Natural killer cell treated with Interleukin-12 subunit alpha and Interleukin-12 subunit beta and Interleukin-15 and Interleukin-18, amount 100 ng/mL, for 72 hours (primary cell): ENCODE measurements around the gene C2orf68. TPM values are rescaled to one million over a fixed set of nuclear protein-coding genes. Genes with fewer than 3 reads are reported as not detected.

Source experiments
- ATAC-seq, 2 donors: fragments of 150-1000 bp; cut with Tn5 transposase in 1 of 2; sonication (Bioruptor Pico), chemical (Tn5 transposase) in 1 of 2; 2 replicates each; pipeline ENCODE4 v1.10.0; 2021
- DNase-seq: peaks from one replicate; pipeline ENCODE4 v3.0.0; 2022; ENCODE audit warnings: low spot score
- H3K27ac Mint-ChIP-seq, 2 donors: 1 replicate in 1 of 2; 2 replicates in 1 of 2; pipeline ENCODE4 v1.8.0; 2022; ENCODE audit warnings: mixed read lengths in 2 of 2, mild to moderate bottlenecking in 1 of 2, moderate library complexity in 1 of 2
- H3K27me3 Mint-ChIP-seq, 2 donors: 1 replicate in 1 of 2; 2 replicates in 1 of 2; pipeline ENCODE4 v1.8.0; 2022; ENCODE audit warnings: mixed read lengths in 2 of 2
- H3K36me3 Mint-ChIP-seq: one replicate; pipeline ENCODE4 v1.8.0; 2022; ENCODE audit warnings: mixed read lengths
- H3K4me1 Mint-ChIP-seq, 2 donors: 1 replicate in 1 of 2; 2 replicates in 1 of 2; pipeline ENCODE4 v1.8.0; 2022; ENCODE audit warnings: low read depth in 2 of 2, mixed read lengths in 2 of 2, mild to moderate bottlenecking in 1 of 2
- H3K4me3 Mint-ChIP-seq: one replicate; pipeline ENCODE4 v1.8.0; 2022; ENCODE audit warnings: mixed read lengths
- H3K9me3 Mint-ChIP-seq: 2 replicates; pipeline ENCODE4 v1.8.0; 2022; ENCODE audit warnings: mixed read lengths
- total RNA-seq, 2 donors: library from RNA; stranded (reverse); gene quantifications; one replicate each; pipeline ENCODE4 v1.2.3, GENCODE V29; 2022

C2orf68 gene
- total RNA-seq, 2 donors from 2014 or later = 29.1 to 29.2 TPM

DNA sequence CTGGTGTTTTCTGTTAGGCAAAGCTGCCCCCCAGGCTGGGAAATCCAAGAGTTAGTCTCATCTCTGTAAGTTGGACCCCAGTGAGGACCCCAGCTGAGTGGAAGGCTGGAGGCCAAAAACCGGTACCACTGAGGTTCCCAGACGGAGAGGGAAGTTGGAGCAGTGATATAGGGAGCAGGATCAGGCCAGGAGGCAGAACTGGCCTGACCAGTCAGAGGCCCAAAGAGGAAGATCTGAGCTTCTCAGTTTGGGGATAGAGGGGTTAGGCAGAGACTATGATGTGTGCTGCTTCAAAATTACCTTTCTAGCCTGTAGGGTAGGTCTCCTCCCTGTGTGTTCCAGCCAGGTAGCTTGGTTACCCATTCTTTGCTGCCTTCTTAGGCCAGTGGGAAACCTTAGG is 20.9 kb downstream of the C2orf68 start:
- Mint-ChIP-seq H3K27ac (no peak overlapping the region), H3K4me3 (no peak overlapping the region), H3K4me1 (peaks cover 39 to 40% of the 10 kb centered on the region in 2 donors), H3K9me3 (no peaks in the 10 kb centered on the region), H3K27me3 (no peaks in the 10 kb centered on the region), H3K36me3 (no peaks in the 10 kb centered on the region)
- ATAC-seq (no peak), DNase-seq (no peak)

DNA sequence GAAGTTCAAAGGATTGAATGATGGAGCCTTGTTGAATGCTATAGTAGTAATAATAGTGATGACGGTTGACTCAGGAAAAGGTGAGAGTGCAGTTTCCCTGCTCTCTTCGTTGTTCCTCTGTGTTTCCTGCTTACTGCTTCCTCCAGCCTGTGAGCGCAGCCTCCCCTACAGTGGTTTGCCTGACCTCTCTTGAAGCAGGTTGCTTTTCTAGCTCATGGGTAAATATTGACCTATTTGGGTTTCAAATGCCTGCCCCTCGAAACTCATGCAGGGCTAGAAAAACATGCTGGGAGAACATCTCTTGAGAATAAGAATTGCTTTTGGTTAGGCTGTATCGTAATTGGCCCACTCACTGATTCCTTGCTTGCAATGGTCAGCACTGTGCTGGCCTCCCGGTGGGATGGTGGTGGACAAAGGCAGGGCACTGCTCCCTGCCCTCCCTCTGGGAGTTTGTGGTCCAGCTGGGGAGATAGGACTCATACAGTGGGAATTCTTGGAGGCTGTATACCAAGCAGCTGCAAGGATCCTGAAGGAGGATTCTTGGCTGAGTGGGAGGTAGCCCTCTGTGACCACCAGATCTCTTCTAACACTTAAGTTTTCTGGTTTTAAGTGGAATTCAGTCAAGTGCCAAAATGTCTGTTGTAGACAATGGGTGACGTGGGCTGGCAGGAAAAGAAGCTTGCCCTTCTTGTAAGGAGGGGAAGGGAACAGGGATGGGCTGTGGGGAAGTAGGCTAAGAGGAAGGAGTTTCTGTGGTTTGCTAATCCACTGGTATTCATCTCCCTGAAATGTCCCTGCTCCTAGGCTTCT is 21.7 kb downstream of the C2orf68 start:
- peaks cover 40 to 42% of the 10 kb centered on the region in 2 donors for H3K4me1 Mint-ChIP-seq
- no peaks in the 10 kb centered on the region for H3K36me3 Mint-ChIP-seq
- DNase-seq (peak; percentile 38), ATAC-seq (no peak)
- peak overlapping the region in 1 of 2 donors; percentile 42 for H3K27ac Mint-ChIP-seq
- H3K27me3 Mint-ChIP-seq = no peaks in the 10 kb centered on the region
- H3K4me3 Mint-ChIP-seq = no peak overlapping the region
- H3K9me3 Mint-ChIP-seq = no peaks in the 10 kb centered on the region

DNA sequence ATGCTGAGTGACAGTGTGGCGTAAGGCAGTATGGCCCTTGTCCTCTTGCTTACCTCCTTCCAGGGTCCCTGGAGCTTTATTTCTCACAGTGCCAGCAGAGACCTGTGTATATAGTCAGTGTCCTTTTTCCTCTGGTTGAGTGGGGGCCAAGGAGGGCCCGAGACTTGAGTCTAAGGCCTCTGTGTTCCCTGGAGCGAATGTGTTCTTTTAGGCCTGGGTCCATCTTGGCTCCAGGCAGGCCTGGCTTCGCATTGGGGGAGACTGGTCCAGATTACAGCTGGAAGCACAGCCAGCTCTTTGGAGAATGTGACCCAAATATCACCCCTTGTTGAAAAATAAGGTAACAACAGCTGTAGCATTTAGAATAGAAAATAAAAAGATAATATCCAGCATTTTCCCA is 22.7 kb downstream of the C2orf68 start:
- H3K9me3 Mint-ChIP-seq = no peaks in the 10 kb centered on the region
- no peak for DNase-seq
- H3K27me3 Mint-ChIP-seq = no peaks in the 10 kb centered on the region
- H3K4me3 Mint-ChIP-seq = no peak overlapping the region
- no peaks in the 10 kb centered on the region for H3K36me3 Mint-ChIP-seq
- H3K27ac Mint-ChIP-seq = peak overlapping the region; percentile 46 to 64
- peaks cover 39 to 40% of the 10 kb centered on the region in 2 donors for H3K4me1 Mint-ChIP-seq
- no peak for ATAC-seq

DNA sequence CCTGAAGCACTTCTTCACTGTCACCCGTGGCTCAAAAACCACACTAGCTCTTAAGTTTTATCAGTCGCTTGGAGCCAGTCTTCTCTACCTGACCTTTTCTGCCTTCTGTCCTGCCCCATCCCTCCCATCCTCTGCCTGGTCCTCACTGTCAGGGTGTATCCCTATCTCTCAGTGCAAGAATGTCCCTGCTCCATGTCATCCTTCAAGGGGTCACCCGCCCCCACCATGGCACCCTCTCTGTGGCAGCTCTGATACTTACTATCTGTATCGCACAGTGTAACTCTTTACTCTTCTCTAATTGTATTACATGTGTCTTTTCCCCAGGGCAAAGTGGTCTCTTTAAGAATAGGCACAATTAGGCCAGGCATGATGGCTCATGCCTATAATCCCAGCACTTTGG is 23.2 kb downstream of the C2orf68 start:
- Mint-ChIP-seq H3K4me3 (no peak overlapping the region), H3K4me1 (peaks cover 40 to 42% of the 10 kb centered on the region in 2 donors), H3K9me3 (no peaks in the 10 kb centered on the region), H3K36me3 (no peaks in the 10 kb centered on the region), H3K27ac (peak overlapping the region; percentile 46 to 64), H3K27me3 (no peaks in the 10 kb centered on the region)
- ATAC-seq (no peak), DNase-seq (no peak)

DNA sequence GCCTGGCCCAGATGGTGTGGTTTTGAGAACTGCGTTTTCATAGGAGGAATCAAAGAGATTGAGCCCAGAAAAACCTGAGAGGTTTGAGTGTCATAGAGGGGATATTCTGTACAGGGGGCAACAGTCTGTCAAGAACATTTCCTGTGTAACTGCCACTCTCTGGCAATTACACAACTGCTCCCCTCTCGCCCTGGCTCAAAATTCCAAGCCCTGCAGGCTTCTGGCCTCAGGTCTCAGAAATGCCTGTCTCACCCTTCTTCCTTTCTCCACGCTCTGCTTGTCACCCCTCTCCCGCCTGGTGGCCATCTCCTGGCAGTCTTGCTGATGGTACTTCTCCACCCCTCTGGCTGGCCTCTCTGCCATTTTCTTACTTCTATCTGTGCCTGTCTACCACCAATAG is 23.6 kb downstream of the C2orf68 start:
- H3K27ac Mint-ChIP-seq = peak overlapping the region; percentile 46 to 64
- no peak overlapping the region for H3K4me3 Mint-ChIP-seq
- peaks cover 44 to 46% of the 10 kb centered on the region in 2 donors for H3K4me1 Mint-ChIP-seq

DNA sequence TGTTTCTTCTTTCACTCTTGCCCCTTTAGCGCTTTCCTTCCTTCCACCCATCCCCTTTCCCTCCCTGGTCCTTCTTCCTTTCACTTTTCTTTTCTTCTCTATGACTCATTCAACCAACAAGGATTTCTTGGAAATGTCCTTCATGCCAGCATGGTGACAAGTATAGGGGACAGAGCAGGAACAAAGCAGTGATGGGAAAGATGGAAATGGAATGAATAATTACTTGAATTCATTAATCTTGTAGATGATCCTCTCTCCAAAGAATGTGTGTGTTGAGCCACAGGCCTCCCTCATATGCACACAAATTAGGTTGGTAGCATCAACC is 26.1 kb downstream of the C2orf68 start:
- no peak for DNase-seq
- no peaks in the 10 kb centered on the region for H3K9me3 Mint-ChIP-seq
- peaks cover 51 to 57% of the 10 kb centered on the region in 2 donors for H3K4me1 Mint-ChIP-seq
- H3K27me3 Mint-ChIP-seq = no peaks in the 10 kb centered on the region
- H3K36me3 Mint-ChIP-seq = peaks cover 13% of the 10 kb centered on the region
- peak overlapping the region; percentile 78 for H3K4me3 Mint-ChIP-seq
- peak overlapping the region; percentile 76 to 95 for H3K27ac Mint-ChIP-seq
- ATAC-seq = no peak

More for the DNA sequence above, 23.6 kb downstream of the C2orf68 start:
- ATAC-seq (no peak), DNase-seq (no peak)
- Mint-ChIP-seq H3K9me3 (no peaks in the 10 kb centered on the region), H3K27me3 (no peaks in the 10 kb centered on the region), H3K36me3 (no peaks in the 10 kb centered on the region)

DNA sequence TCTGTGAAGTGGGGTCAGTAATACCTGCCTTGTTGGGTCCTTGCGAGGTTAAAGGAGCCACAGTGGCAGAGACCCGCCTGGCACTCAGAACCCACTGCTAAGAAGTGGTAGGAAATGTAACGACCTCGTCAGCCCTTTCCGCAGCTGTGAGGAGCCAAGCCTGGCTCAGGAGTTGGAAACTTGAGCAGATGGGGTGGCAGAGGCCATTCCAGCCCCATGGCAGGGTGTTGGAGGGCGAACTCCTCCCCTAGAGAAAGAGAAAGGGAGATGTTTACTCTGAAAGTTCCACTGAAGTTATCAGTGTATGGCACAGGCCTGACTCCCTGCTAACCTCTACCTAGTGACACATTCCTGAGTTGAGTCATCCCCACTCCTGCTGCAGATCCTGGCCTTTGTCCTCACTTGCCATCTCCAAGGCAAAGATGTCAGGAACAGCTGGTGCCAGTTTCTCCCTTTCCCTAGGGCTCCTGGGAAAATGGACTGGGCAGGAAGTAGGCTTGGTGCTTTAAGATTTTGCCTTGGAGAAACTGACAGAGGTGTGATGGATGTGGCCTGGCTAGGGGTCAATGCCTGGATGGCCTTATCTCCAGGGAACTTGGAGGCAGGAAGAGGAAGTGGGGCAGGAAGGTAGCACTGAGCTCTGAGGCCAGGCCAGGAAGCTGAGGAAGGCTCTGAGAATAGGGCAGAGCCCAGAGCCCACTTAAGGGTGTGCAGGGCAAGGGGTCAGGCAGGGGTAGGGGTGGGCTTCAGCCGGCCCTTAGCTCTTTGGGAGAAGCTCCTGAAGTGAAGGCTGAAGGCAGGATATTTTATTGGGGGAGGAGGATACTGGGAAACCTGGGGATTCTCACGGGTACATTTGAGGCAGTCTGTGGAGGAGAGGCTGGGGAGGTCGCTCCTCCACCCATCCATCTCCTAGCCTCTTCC is 26.7 kb downstream of the C2orf68 start:
- H3K4me1 Mint-ChIP-seq = peaks cover 48 to 55% of the 10 kb centered on the region in 2 donors
- no peaks in the 10 kb centered on the region for H3K27me3 Mint-ChIP-seq
- ATAC-seq = peak; percentile 11 to 52
- DNase-seq = no peak
- peak overlapping the region; percentile 76 to 95 for H3K27ac Mint-ChIP-seq
- peaks cover 13% of the 10 kb centered on the region for H3K36me3 Mint-ChIP-seq
- no peaks in the 10 kb centered on the region for H3K9me3 Mint-ChIP-seq
- H3K4me3 Mint-ChIP-seq = peak overlapping the region; percentile 78

DNA sequence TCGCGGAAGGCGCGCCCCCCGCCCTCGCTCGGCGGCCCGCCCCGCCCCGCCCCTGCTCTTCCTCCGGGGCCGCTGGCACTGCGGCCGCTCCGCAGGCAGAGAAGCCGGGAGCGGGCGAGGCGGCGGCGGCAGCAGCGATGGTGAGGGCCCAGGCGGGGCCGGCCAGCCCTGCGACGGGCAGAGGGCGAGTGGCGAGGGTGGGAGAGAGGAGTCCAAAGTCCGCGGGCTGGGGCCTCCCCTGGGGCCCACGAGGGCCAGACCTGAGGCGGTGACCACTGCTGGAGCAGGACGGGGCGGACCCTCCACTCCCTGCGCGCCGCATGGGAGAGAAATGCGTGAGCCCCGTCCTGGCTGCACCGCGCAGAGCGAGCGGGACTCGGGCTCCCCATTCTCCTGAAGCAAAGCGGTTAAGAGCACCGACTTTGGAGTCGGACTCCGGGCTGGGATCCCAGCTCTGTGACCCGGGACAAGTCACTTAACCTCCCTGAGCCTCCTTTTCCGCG is 27.5 kb downstream of the C2orf68 start, which contains the start of gene VAMP5:
Gene VAMP5, plus strand, starts transcription at position 78 of the 503 bp plus-strand sequence. Its CDS starts 60 bp downstream, at position 138.
- Mint-ChIP-seq H3K9me3 (no peaks in the 10 kb centered on the region), H3K27me3 (no peaks in the 10 kb centered on the region), H3K4me3 (peak within 1 kb of the TSS; percentile 90), H3K27ac (peak within 1 kb of the TSS; percentile 84 to 95), H3K4me1 (peaks cover 50 to 57% of the 10 kb centered on the region in 2 donors), H3K36me3 (peaks cover 13% of the 10 kb centered on the region)
- DNase-seq = no peak
- ATAC-seq = peak; percentile 74 to 86

DNA sequence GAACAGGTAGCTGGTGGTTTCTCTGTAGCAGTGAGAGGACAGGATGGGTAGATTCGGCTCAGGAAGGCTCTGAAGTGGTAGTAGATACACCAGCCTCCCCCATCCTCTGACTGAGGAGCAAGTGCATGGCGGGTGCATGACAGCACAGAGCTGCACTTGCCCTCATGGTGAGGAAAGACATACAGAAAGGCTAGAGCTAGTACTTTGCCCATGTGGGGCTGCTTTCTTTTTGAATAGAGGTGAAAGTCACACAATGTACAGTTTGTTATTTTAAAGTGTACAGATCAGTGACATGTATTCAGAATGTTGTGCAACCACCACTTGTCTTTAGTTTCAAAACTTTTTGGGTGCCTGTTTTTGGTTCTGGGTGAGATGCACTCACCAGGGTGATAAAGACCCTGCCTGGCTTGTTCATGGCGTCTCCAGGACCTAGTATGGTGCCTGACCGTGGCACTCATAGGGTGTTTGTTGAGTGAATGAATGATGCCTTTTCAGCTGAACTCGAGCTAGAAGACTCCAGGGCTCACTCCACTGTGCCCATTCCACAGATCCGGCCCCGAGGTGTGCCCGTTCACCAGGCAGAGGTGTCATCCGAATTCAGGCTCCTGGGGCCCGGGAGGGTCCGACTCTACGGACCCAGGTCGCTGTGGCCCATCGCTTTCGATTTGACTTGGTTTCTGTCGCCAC is 28.1 kb downstream of the C2orf68 start:
- peaks cover 13% of the 10 kb centered on the region for H3K36me3 Mint-ChIP-seq
- H3K4me3 Mint-ChIP-seq = peak overlapping the region; percentile 90
- H3K27ac Mint-ChIP-seq = peak overlapping the region; percentile 84 to 95
- H3K27me3 Mint-ChIP-seq = no peaks in the 10 kb centered on the region
- DNase-seq (peak; percentile 80), ATAC-seq (peak; percentile 81 to 84)
- no peaks in the 10 kb centered on the region for H3K9me3 Mint-ChIP-seq
- H3K4me1 Mint-ChIP-seq = peaks cover 52 to 57% of the 10 kb centered on the region in 2 donors

DNA sequence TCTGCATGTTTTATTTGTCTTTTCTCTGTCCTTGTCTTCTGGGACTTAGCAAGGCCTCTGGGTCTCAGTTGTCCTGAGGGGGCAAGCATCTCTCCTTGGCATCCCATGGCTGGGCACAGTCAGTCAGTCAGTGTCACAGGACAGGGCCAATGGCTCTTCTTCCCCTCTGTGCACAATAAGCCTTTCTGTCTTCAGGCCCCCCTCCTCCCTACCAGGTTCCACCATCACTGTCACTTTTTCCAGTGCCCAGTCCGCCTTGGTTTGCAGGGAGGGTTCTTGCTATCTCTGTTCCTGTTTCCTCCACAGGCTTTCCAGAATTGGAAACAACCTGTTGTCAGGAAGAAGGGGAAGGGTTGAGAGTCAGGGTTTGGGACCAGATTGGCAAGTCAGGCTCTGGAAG is 29.4 kb downstream of the C2orf68 start:
- peaks cover 53 to 55% of the 10 kb centered on the region in 2 donors for H3K4me1 Mint-ChIP-seq
- no peak for DNase-seq
- peak overlapping the region in 1 of 2 donors; percentile 84 for H3K27ac Mint-ChIP-seq
- no peak for ATAC-seq
- no peaks in the 10 kb centered on the region for H3K9me3 Mint-ChIP-seq
- no peaks in the 10 kb centered on the region for H3K27me3 Mint-ChIP-seq
- H3K36me3 Mint-ChIP-seq = peaks cover 13% of the 10 kb centered on the region
- no peak overlapping the region for H3K4me3 Mint-ChIP-seq

DNA sequence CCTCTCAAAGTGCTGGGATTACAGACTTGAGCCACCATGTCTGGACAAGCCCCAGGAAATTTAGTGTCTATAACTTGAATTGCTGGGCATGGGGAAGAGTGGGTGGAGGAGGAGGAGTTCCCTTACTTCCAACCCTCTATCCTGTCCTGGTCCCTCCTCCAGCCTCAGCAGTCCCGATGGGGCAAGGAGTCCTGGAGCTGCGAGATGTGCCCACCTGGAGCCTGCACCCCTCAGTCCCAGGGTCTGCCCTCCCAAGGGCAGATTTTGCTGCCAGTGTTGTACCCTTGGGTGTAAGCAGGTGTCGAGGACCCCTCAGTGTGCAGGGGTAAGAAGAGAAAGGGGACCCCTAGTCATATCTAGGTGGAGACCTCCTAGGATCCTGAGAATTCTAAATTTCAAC is 31.7 kb downstream of the C2orf68 start:
- no peak for DNase-seq
- Mint-ChIP-seq H3K27ac (peak overlapping the region in 1 of 2 donors; percentile 94), H3K4me1 (peaks cover 47% of the 10 kb centered on the region in 2 donors), H3K4me3 (no peak overlapping the region), H3K27me3 (no peaks in the 10 kb centered on the region), H3K36me3 (peaks cover 13% of the 10 kb centered on the region), H3K9me3 (no peaks in the 10 kb centered on the region)
- ATAC-seq = no peak

DNA sequence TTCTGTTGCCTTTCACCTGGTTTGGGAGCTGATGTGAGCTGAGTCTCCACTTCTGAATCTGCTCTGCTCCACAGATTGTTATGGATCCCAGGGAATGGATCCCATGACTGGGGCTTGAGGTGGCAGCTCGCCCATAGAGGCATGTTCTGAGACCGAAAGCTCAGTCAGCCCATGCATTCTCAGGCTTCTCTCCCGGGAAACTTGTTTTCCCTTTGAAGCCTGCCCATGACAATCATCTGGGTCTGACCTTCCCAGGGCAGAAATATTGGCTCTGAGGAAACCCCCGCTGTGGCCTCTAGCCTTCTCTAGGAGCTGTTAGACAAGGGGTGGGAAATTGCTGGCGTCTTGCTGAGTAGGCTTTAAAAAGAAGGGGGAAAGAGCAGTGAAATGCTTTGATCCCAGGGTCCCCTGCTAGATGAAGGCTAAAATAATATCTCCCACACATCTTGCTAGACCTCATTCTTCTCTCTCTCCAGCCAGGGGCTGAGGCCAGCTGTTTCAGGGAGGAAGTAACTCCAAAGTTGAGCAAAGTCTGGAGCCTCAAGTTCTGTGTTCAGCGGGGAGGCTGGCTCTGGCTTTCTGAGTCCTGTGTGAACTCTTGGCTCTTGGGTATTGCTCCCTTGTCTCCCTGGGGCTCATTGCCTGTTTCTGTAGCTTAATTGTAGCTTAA is 32.5 kb downstream of the C2orf68 start:
- peak overlapping the region; percentile 95 for H3K4me3 Mint-ChIP-seq
- no peak for ATAC-seq
- no peaks in the 10 kb centered on the region for H3K27me3 Mint-ChIP-seq
- H3K4me1 Mint-ChIP-seq = peaks cover 41 to 42% of the 10 kb centered on the region in 2 donors
- H3K27ac Mint-ChIP-seq = peak overlapping the region; percentile 90 to 94
- no peaks in the 10 kb centered on the region for H3K9me3 Mint-ChIP-seq
- peak; percentile 23 for DNase-seq
- peaks cover 13% of the 10 kb centered on the region for H3K36me3 Mint-ChIP-seq
